HG03103 (cell line): ENCODE results near the gene ACTMAP.
"Not testable (repeated sequence)": the region's sequence is repeated elsewhere in the genome, so short reads cannot be mapped to it uniquely, and the experiment has no call there.

ENCODE experiments used
- ATAC-seq: cut with Tn5 transposase; IDR thresholded peaks from one replicate; pipeline ENCODE4 v1.9.1; 2021; ENCODE audit warnings: low read depth; ENCODE audit not compliant: unreplicated experiment

Gene ACTMAP

DNA sequence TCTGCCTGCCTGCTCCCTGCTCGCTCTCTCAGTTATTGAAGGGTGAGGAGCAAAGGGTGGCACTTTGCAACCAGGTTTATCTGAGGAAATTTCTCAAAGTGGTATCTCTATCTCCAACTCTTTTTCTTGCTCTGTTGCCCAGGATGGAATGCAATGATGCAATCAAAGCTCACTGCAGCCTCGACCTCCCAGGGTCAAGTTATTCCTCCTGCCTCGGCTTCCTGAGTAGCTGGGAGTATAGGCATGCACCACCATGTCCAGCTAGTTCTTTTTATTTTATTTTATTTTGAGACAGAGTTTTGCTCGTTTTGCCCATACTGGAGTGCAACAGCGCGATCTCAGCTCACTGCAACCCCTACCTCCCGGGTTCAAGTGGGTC, 4.9 kb downstream of the ACTMAP start:
- no peak for ATAC-seq

DNA sequence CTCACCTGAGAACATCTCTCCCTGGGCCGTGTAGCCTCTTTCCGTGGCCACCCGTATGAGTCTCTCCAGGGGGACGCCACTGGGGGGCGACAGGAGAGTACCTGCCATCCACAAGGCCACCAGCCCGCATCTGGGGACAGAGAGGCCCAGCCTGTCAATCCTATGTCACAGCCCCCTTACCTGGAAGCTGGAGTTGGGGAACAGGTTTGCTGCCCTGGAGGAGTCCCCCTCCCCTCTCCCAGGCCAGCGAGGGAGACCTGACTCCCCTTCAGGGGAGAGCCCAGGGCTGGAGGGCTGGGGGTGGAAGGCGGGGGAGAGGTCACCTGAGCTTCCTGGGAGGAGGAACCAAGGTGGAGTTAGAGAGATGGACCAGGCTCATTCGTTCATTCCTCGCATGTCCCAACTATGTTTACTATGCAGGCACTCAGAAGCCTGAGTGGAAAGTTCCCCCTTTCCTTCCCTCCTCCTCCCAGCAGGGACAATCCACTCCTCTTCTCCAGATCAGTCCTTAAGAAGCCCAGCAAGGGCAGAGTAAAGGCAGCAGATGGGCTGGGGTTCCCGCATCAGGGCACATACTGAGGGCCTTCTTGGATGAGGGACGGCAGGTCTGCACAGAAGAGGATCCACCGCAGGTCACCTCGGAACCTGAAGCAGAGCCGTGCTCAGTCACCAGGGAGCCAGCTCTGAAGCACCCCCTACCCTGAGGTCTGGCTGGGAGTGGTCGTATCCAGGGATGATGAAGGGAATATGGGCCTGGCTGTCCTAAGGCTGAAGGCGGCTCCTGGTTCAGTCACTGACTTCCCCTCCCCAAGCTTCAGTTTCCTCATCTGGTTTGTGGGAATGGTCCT, 5.5 kb downstream of the ACTMAP start:
- no peak for ATAC-seq

DNA sequence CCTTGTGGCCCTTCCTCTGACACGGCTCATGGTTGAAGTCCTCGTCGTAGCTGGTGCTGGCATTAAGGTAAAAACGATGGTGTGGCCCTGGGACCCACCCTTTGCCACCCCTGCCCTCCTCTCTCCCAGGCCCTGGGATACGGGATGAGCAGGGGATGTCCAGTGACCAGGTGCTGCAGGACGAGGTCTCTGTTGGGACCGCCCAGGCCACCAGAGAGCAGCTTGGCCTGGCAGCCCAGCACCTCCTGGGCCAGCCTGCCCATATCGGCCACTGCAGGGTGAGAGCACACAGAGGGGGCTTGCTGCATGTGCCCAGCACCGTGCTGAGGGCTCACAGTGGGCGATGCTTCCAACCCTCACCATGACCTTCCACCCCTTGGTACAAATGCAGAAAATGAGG, 6.4 kb downstream of the ACTMAP start:
- ATAC-seq, result no peak

DNA sequence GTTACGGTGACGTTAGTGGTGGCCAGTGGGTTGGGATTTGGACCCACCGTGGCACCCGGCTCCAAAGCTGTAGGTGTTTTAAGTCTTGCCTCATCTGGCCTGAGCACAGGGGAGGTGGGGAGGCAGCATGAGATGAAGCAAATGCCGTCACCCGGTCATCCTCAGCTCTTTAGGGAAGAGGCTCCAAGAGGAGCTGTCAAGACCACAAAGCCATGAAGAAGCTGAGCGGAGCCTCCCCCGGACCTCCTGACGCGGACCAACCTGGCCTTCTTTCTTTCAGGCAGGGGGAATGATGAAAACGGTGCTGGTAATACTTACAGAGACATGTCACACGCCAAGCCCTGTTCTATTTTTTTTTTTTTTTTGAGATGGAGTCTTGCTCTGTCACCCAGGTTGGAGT, 7.4 kb downstream of the ACTMAP start:
- ATAC-seq, result no peak

DNA sequence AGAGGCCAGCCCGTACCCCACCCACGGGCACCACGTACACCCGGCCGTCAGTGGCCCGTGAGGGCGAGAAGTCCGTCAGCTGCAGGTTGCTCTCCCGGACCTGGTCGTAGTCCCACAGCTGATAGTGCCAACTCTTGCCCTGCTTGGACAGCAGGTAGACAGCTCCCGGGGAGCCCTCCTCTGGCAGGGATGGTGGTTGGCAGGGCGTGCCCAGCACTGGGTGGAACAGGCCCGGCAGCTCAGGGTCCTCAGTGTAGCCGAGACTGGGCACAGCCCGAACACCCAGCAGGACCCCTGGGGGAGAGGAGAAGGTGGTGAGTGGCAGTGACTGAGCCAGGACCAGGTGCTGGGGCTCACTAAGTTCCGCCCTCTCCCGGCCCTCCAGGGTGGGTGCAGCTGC, 7.8 kb downstream of the ACTMAP start:
- ATAC-seq, result no peak

DNA sequence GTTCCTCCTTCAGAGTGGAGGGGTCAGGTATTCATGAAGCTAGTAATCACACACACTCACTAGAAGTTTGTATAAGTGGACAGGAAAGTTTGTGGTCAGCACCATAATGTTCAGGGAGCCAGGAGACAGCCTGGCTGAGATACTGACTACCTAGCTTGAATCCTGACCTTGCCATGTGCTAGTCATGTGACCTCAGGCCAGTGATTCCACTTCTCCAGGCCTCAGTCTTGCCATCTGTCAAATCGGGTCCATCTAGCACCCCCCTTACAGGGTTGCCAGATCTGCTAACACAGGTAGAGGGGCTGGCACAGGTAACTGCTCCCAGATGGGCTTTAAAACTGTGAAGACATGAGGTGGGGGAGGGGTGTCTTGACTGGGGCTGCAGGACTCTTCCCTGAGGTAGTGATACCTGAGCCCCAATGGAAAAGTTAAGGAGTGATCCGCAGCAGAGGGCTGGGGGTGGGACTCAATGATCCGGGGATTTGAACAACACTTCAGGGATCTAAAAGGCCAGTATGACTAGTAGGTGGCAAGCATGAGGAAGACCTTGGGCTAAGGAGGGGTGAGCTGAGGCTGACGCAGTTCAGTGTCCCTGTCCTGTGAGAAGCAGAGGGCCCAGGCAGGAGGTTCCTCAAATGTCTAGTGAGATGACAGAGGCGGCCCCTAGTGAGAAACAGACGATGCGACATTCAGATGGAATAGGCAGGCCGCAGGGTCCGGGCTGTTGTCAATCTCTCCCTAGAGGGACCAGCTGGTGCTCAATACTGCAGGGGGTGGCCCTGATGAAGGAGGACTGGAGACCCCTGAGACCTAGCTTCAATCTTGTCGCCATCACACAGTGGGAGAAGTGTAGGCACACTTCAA, 8.5 kb downstream of the ACTMAP start:
- ATAC-seq, result no peak

DNA sequence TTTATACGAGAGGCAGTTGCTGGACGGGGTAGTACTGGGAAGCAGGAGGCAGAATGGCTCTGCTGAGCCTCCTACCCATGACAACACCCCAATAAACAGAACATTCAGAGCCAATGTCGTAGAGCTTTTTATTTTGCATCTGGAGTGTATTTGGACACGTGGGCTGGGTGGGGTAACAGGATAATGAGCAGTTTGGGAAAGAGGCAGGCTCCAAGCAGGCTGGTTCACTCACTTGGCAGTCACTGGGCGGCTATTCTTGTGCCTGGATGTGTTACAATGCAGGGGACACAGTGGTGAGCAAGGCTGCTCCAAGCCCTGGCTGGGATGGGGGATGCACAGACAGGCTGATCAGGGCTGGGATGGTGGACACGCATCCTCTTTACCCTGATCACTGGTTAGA, 9.5 kb downstream of the ACTMAP start:
- ATAC-seq, result no peak

DNA sequence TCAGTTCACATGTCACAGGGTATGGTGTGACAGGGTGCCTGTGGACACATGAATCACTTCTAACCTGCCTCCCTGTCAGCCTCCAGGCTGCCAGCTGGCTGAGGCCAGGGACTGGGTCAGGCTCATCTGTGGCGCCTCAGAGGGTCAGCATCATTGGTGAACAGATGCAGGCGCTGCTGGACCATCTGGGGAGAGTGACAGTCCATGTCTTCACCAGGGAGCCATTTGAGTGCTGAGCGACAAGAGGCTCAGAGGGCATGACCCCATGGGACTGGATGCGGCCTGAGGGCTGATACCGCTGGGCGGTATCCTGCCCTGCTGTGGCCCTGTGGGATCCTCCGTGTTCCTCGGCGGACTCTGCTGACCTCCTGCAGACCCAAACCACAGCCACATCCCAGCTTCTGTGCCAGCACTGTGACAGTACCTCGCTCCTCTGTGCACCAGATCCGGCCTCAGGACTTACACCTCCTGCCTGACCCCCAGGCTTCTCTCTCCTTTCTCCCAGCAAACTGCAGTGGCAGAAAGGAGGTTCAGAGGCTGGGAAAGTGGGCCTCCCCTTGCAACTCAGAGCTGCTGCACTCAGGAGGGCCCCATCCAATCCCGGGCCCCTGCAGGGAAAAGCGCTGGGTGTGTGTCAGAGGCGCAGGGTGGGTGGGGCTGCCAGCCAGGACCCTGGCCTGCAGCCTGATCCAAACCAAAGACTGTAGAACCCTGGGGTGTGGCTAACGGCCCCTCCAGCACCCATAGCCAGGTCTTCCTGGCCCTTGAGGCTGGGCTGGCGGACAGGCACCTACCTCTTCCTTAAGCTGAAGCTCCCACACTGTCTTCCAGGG, 10.2 kb downstream of the ACTMAP start:
- no peak for ATAC-seq

DNA sequence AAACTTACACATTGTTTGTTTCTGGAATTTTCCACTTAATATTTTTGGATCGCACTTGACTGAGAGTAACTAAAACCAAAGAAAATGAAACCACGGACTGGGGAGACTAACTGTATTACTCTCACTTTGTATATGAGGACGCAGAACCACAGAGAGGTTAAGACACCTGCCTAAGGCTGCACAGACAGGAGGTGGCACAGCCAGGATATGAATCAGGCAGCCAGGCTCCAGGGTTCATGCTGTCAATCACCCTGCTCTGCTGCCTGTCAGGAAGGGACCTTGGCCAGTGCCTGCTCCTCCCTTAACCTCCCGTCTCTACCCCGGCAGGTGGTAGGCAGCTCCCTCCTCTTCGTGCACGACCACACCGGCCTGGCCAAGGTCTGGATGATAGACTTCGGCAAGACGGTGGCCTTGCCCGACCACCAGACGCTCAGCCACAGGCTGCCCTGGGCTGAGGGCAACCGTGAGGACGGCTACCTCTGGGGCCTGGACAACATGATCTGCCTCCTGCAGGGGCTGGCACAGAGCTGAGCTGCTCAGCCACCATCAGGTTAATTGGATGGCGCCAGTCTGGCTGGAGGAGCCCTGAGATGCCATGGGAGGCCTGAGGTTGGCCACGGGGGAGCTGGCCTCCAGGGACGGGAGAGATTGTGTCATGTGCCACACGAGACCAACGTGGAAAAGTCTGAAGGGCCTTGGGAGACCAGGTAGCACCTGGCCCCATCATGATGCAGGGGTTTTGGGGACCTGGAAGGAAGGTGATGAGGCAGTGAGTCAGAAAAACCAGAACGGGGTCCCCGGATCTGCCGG, 11.0 kb downstream of the ACTMAP start:
- no peak for ATAC-seq

DNA sequence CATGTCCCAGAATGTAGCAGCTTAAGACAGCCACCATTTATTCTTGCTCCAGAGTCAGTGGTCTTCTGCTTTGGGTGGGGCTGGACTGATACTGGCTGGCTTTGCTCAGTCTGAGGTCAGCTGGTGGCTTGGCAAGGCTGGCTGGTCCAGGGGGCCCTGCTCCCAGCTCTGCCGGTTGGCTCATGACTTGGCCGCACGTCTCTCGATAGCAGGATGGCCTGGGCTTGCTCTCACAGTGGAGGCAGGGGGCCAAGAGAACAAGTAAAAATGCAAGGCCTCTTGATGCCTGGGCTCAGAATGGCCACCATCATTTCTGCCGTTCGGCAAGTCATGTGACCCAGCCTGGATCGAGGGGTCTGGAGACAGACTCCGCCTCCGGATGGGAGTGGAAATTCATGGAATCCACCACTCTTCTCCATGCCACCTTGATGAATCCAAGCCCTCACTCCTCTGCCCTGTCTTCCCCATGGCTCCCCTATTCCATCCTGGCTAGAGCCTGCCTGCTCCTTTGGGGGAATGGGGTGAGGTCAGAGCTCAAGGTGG, 13.1 kb downstream of the ACTMAP start:
- ATAC-seq, result no peak

DNA sequence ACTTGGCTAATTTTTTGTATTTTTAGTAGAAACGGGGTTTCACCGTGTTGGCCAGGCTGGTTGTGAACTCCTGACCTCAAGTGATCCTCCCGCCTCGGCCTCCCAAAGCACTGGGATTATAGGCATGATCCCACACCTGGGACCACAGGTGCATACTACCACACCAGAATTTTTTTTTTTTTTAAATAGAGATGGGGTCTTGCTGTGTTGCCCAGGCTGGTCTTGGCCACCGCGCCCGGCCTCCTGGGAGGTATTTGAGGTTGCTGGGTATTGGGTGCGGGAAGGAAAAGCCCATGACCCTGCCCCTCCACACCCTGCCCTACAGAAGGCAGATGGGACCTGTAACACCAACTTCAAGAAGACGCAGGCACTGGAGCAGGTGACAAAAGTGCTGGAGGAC, 13.6 kb downstream of the ACTMAP start:
- no peak for ATAC-seq

DNA sequence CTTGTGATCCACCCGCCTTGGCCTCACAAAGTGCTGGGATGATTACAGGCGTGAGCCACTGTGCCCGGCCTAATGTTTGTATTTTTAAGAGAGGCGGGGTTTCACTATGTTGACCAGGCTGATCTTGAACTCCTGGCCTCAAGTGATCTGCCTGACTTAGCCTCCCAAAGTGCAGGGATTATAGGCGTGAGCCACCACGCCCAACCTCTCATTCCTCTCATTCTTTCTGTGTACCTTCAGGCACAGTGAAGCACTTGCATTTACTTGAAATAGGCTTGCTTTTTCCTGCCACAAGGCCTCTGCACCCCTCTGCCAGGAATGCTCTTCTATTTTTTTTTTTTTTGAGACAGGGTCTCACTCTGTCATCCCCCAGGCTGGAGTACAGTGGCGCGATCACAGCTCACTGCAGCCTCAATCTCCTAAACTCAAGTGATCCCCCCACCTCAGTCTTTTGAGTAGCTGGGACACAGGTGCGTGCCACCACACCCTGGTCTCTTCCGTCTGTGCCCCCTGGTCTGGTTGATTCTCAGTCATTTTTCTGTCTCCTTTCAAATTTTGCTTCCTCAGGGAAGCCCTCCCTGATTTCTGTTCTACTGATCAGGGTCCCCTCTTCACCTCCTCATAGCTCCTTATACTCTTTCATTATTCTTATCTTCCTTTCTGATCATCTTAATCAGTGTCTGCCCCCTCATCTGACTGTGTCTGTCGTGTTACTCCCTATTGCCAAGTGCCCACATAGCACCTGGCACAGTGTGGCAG, 15.1 kb downstream of the ACTMAP start:
- ATAC-seq, result no peak

DNA sequence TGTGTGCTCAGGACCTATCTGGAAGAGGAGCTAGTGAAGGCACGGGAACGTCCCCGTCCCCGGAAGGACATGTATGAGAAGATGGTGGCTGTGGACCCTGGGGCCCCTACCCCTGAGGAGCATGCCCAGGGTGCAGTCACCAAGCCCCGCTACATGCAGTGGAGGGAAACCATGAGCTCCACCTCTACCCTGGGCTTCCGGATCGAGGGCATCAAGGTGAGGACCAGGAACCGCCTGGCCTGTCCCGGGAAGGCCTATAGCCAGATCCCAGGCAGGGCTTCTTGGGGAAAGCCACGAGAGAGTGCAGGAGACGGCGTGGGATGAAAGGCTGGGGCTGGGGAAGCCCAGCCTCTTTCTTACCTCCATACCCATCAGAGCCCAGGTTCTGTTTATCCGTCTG, 17.1 kb downstream of the ACTMAP start:
- ATAC-seq, result no peak

DNA sequence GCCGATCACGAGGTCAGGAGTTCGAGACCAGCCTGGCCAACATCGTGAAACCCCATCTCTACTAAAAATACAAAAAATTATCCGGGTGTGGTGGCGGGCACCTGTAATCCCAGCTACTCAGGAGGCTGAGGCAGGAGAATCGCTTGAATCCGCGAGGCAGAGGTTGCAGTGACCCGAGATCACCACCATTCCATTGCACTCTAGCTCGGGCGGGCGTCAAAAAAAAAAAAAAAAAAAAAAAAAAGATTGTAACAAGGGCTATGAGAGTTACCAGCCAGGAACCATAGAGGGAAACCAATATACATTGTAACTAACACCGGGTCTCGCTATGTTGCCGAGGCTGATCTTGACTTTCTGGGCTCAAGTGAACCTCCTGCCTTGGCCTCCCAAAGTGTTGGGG, 18.0 kb downstream of the ACTMAP start:
- not testable (repeated sequence) for ATAC-seq

DNA sequence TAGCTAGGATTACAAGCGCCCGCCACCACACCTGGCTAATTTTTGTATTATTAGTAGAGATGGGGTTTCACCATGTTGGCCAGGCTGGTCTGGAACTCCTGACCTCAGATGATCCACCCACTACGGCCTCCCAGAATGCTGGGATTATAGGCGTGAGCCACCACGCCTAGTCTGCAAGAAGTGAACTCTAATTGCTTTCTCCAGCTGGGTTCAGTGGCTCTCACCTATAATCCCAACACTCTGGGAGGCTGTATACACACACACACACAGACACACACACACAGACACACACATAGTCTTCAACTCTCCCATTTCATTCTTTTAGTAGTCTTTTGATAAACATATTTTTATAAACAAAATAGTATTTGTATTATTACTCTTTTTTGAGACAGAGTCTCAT, 20.2 kb downstream of the ACTMAP start:
- not testable (repeated sequence) for ATAC-seq

DNA sequence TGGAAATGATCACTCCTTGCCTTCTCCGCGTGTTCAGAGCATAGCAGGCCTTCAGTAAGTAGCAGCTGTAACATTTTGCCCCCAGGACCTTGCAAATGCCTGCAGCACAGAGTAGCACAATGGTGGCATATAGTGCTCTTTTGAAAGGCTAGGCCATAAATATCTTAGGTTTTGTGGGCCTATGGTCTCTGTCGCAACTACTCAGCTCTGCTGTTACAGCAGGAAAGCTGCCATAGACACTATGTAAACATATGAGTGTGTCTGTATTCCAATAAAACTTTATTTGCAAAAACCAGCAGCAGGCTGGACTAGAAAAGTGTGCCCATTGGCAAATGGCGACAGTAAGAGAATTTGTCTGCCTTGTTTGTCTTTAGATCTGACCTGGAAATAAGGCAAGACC, 24.0 kb downstream of the ACTMAP start:
- ATAC-seq, result no peak

DNA sequence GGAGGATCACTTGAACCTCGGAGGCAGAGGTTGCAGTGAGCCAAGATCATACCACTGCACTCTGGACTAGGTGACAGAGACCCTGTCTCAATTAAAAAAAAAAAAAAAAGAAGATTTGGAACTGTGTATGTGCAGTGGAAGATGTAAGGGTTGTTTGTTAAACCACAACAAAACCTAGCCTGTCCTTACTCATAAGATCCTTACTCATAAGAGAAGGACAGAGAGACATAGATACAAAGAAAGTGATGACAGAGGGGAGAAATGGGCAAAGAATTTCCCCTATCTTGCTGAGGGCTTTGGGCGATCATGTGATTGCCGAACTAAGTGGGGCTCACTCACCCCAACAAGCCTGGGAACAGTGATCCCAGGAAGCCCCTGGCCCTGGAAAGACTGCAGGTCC, 25.4 kb downstream of the ACTMAP start:
- ATAC-seq, result no peak

DNA sequence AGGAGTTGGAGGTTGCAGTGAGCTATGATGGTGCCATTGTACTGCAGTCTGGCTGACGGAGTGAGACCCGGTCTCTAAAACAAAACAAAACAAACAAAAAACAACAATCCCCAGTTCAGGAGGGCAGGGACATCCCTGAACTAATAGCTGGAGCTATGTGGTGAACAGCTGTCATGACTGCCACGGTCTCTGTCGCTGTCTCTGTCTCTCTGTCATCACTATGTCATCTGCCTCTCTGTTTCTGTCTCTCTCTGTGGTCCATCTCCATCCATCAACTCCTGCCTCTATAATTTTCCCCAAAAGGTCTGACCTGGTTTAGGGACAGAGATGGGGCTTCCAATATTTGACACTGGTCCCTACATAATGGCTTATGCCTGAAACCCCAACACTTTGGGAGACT, 26.0 kb downstream of the ACTMAP start:
- no peak for ATAC-seq

DNA sequence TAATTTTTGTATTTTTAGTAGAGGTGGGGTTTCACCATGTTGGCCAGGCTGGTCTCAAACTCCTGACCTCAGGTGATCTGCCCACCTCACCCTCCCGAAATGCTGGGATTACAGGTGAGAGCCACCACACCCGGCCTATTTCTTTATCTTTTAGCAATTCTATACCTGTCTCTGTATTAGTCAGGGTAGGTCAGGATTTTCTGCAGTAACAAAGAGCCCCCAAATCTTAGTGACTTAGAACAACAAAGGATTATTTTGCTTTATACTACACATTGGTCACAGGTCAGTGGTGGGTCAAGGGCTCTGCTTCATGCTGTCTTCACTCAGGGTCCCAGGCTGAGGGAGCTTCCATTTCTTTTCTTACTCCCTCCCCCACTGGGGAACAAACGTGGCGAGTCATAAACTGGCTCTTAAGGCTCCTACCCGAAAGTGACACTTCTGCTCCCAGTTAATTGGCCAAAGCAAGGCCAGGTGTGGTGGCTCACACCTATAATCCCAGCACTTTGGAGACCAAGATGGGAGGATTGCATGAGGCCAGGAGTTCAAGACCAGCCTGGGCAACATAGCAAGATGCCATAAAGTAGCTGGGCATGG, 26.5 kb downstream of the ACTMAP start:
- no peak for ATAC-seq
